NCI-H1694 (cell line): ENCODE data around the gene DUS4L.
"Not testable (repeated sequence)": the region's sequence is repeated elsewhere in the genome, so short reads cannot be mapped to it uniquely, and the experiment has no call there.

ENCODE experiments used
- DNase-seq: peaks from one replicate; lab custom pipeline; 2025; lab: John Stamatoyannopoulos, UW

Gene DUS4L, protein sequence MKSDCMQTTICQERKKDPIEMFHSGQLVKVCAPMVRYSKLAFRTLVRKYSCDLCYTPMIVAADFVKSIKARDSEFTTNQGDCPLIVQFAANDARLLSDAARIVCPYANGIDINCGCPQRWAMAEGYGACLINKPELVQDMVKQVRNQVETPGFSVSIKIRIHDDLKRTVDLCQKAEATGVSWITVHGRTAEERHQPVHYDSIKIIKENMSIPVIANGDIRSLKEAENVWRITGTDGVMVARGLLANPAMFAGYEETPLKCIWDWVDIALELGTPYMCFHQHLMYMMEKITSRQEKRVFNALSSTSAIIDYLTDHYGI

DNA sequence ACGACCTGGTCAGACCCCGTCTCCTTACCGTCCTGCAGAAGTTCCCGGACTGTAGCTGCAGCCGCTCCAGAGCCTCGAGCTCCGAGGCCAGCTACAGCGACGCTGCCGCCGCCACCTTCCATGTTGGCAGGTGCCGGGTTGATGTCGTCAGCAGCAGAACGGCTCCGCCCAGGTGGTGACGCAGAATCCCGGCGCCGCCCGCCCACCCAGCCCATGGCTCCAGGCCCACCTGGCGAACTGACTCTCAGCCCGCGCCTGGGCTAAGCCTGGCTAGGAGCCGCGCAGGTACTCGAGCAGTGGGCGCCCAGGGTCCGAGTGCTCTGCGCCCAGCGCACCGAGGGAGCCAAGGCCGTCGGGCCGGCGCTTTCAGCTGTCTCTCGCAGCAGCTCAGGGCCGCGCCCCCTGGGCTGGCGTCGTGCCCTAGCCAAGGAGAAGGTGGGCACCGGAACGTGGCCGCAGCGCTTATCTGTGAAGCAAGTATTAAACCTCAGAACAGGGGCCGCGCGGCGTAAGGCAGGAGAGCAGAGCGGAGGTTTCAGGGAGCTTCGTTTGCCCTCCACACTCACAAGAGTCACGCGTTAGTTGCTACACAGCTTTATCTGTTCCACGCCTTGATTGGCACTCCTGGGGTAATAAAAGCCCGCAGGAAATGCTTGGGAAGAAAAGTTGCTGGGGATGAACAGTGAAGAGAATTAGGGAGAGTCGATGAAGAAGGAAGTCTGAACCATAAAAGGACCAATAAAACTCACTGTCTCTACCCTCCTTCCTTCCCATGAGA, at the start of gene DUS4L, which contains the start of gene COG5:
Gene DUS4L (plus strand): TSS at position 197 of the 778 bp plus-strand sequence. CDS start 3,100 bp downstream, outside the sequence.
Gene COG5 (minus strand): TSS at position 146 of the 778 bp plus-strand sequence. CDS start 24 bp downstream, at position 122.
- DNase-seq, result peak; percentile 55

- DNase-seq, result no peak
Observed at GRCh38 chr7:107526672-107527071, 37.1 kb upstream of the DUS4L start.

DNA sequence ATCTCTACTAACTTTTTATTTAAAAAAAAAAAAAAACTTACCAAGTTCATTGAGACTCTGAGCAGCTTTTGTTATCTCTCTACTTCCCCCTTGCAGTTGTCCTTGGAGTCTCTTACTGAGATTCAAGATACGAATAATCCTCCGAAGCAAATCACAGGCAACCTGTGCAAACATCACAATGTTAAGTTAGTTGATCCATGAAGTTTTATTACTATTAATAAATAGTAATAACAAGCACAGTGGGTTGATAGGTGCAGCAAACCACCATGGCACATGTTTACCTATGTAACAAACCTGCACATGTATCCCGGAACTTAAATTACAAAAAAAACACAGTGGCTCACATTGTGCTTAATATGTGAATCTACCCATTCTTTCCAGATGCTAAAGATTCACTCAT, 36.6 kb upstream of the DUS4L start:
- DNase-seq, result no peak

- no peak for DNase-seq
Observed at GRCh38 chr7:107528461-107528860, 35.3 kb upstream of the DUS4L start.

DNA sequence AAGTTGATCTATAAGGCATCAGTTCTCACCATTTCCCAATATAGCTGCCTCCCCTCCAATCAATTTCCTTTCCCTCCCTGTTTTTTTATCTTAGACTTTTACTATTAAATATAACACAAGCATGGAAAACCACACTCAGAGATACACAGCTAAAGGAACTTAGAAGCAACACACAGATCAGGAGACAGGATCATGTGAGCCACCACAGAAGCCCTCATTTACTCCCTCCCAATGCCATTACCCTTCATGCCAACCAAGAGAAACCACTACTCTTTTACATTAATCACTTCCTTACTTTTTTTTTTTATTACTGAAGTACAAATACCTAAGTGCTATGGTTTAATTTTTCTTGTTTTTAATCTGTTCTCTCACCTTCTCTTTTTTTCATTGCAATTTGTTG, 33.0 kb upstream of the DUS4L start:
- DNase-seq, result no peak

DNA sequence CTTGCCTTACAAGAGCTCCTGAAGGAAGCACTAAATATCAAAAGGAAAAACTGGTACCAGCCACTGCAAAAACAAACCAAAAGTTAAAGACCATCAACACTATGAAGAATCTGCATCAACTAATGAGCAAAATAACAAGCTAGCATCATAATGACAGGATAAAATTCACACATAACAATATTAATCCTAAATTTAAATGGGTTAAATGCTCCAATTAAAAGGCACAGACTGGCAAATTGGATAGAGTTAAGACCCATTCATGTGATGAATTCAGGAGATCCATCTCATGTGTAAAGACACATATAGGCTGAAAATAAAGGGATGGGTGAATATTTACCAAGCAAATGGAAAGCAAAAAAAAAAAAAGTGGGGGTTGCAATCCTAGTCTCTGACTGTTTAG, 29.6 kb upstream of the DUS4L start:
- DNase-seq, result no peak

GRCh38 chr7:107537228-107537627, 26.5 kb upstream of the DUS4L start:
- DNase-seq, result not testable (repeated sequence)

GRCh38 chr7:107538001-107538400, 25.8 kb upstream of the DUS4L start:
- DNase-seq, result no peak

- no peak for DNase-seq
Observed at GRCh38 chr7:107543338-107543993, 20.3 kb upstream of the DUS4L start.

GRCh38 chr7:107544848-107545591, 18.8 kb upstream of the DUS4L start:
- no peak for DNase-seq

GRCh38 chr7:107551936-107552335, 11.8 kb upstream of the DUS4L start:
- no peak for DNase-seq

GRCh38 chr7:107555893-107556292, 7.9 kb upstream of the DUS4L start:
- no peak for DNase-seq

DNA sequence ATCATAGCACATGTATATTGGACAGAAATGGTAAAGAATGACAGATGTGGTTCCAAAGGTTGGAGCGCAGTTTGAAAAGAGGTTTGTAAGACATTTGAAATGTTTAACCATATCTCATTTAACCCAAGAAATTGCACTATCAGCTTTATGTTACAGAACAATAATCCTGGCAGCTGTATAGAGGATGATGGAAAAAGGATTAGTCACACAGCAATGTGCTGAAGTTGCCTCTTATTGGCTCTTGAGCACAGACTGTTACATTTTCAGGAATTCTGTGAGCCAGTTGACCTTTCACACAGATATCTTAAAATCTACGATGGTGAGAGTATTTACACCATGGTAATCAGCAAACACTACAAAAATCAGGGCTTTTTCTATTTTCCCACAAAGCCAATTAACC, 3.9 kb upstream of the DUS4L start:
- no peak for DNase-seq

DNA sequence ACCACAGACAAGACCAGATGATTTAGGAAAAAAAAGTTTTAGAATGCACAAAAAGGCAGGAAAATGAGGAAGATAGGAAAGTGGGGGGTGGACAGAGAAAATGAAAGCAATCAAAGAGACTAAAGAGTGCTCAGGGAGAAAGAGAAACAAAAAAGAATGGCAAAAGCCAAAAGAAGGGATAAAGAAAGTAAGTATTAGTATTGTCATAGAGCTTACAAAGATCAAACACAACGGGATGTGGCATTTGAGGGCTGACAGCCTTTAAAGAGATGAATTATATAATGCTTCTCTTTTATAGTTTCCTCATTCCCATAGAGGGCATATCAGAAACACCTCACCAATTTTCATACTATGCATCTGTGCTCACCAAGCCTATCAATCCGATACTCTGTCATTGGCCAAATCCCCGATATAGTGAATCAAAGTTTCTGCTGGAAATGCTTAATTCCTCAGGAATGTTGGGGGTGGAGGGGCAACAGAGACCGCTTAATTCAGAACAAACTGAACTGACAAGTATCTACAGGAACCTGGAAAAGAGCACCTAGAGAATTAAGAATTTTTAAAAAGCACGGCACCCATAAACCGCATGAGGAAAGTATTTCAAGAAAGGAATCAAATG, 2.8 kb upstream of the DUS4L start:
- DNase-seq, result no peak

DNA sequence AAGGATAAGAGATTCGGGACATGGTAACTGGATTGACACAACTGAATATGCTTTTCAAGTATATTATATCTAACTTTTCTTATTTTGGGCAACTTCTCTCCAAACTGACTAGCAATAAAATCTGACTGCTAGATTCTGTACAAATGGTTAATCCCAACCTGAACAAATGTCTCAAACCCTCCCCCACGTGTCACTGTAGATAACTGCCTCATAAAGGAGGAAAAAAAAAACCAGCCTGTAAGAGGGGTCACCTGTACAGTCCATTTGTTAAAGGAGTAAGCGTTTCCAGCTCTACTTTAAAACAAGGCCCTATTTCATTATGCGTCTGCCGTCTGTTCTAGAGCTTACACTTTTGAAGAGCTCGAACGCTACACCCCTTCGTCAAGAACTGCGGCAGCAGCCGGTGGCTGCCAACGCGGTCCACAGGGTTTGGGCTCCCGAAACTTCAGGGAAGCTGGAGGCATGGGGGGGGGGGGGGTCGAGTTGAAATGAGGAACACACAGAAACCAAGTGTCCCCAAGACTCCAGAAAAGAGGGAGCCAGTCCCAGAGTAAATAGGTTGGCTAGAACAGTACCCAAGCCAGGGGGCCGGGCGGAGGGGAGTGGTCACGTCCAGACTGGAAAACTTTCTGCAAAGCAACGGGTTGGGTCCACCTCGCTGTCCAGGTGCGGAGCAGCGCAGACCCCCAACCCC, 543 bp upstream of the DUS4L start:
- DNase-seq, result no peak

- no peak for DNase-seq
Observed at GRCh38 chr7:107564553-107565298, 955 bp downstream of the DUS4L start.

DNA sequence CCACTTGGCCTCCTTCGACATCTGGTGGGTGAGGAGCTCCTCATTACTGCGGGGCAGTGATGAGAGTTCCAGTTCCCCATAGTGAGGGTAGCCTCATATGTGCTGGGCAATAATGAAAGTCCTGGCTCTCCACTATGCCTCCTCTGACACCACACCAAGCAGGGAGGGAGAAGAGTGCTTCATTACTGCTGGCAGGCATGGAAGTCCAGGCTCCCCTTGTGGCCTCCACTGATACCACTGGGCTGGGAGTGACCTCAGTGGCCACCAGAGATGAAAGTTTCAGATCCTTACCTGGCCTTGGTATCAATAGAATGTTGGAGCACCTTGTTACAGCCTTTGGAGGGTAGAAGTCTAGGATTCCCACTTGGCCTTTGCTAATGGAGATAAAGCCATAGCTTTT, 6.5 kb downstream of the DUS4L start:
- no peak for DNase-seq

GRCh38 chr7:107573537-107573936, 9.8 kb downstream of the DUS4L start:
- no peak for DNase-seq

GRCh38 chr7:107579554-107579884, 15.7 kb downstream of the DUS4L start:
- peak; percentile 16 for DNase-seq
